Middle frontal gyrus (tissue), 1 donor: ENCODE measurements around the gene S100A7A.

Source experiments
- DNase-seq: peaks from one replicate; pipeline ENCODE4 v3.0.0-alpha.2; 2015; ENCODE audit warnings: low spot score; ENCODE audit errors: extremely low spot score

S100A7A gene

GRCh38 chr1:153415850-153416570 lies at the start of gene S100A7A:
S100A7A (plus strand) TSS chr1:153416520; CDS start chr1:153418083, 1,563 bp downstream.
- DNase-seq, result no peak

GRCh38 chr1:153367090-153367489 lies 49.2 kb upstream of the S100A7A start:
- no peak for DNase-seq

GRCh38 chr1:153368495-153368894 lies 47.8 kb upstream of the S100A7A start:
- no peak for DNase-seq

GRCh38 chr1:153370146-153370545 lies 46.2 kb upstream of the S100A7A start:
- no peak for DNase-seq

- no peak for DNase-seq
Measured at GRCh38 chr1:153371231-153371630, 45.1 kb upstream of the S100A7A start.

GRCh38 chr1:153372571-153372970 lies 43.7 kb upstream of the S100A7A start:
- no peak for DNase-seq

GRCh38 chr1:153374071-153374470 lies 42.2 kb upstream of the S100A7A start:
- no peak for DNase-seq

GRCh38 chr1:153375511-153375910 lies 40.8 kb upstream of the S100A7A start, which contains the start of gene S100A12:
S100A12 (minus strand) TSS chr1:153375621; CDS start chr1:153374592, 1,029 bp downstream.
- no peak for DNase-seq

GRCh38 chr1:153379591-153379990 lies 36.7 kb upstream of the S100A7A start:
- DNase-seq, result no peak

GRCh38 chr1:153380711-153381110 lies 35.6 kb upstream of the S100A7A start:
- no peak for DNase-seq

- no peak for DNase-seq
Measured at GRCh38 chr1:153384958-153385580, 31.3 kb upstream of the S100A7A start.

GRCh38 chr1:153386500-153386901 lies 29.8 kb upstream of the S100A7A start:
- DNase-seq, result no peak

GRCh38 chr1:153387001-153387400 lies 29.3 kb upstream of the S100A7A start:
- no peak for DNase-seq

- no peak for DNase-seq
Measured at GRCh38 chr1:153387785-153388184, 28.5 kb upstream of the S100A7A start.

GRCh38 chr1:153389401-153389800 lies 26.9 kb upstream of the S100A7A start:
- DNase-seq, result no peak

- no peak for DNase-seq
Measured at GRCh38 chr1:153389973-153390879, 26.1 kb upstream of the S100A7A start.

GRCh38 chr1:153390938-153391710 lies 25.2 kb upstream of the S100A7A start, which contains the start of gene S100A8:
S100A8 (minus strand) TSS chr1:153391073; CDS start chr1:153390535, 538 bp downstream.
- no peak for DNase-seq

GRCh38 chr1:153392258-153392657 lies 24.1 kb upstream of the S100A7A start:
- DNase-seq, result no peak

- no peak for DNase-seq
Measured at GRCh38 chr1:153392822-153393221, 23.5 kb upstream of the S100A7A start.

GRCh38 chr1:153393926-153394325 lies 22.4 kb upstream of the S100A7A start:
- no peak for DNase-seq

- no peak for DNase-seq
Measured at GRCh38 chr1:153394391-153394790, 21.9 kb upstream of the S100A7A start.
